H9 (cell line): ENCODE results near the gene TUBA3E. TPM values are rescaled to one million over a fixed set of nuclear protein-coding genes. Genes with fewer than 3 reads are reported as not detected.
"Not testable (repeated sequence)": the region's sequence is repeated elsewhere in the genome, so short reads cannot be mapped to it uniquely, and the experiment has no call there.

ENCODE experiments used
- DNase-seq: peaks from one replicate; pipeline ENCODE4 v3.0.0-alpha.2; 2017
- H2AFZ ChIP-seq: one replicate; pipeline ENCODE4 v1.6.1; 2013; ENCODE audit warnings: mild to moderate bottlenecking, low read length, control low read depth, moderate library complexity
- H2AK5ac ChIP-seq: 2 replicates; pipeline ENCODE4 v1.6.1; 2013; ENCODE audit warnings: low read length, control low read depth, mixed read lengths; ENCODE audit not compliant: insufficient read length
- H2BK120ac ChIP-seq: one replicate; pipeline ENCODE4 v1.6.1; 2013; ENCODE audit warnings: low read depth, mild to moderate bottlenecking, low read length, control low read depth, inconsistent platforms; ENCODE audit not compliant: poor library complexity, severe bottlenecking
- H2BK12ac ChIP-seq: 2 replicates; pipeline ENCODE4 v1.6.1; 2013; ENCODE audit warnings: low read length, control low read depth, mixed read lengths, low read depth; ENCODE audit not compliant: insufficient read length
- H2BK15ac ChIP-seq: 2 replicates; pipeline ENCODE4 v1.6.1; 2013; ENCODE audit warnings: low read depth, low read length, control low read depth
- H2BK20ac ChIP-seq: one replicate; pipeline ENCODE4 v1.6.1; 2013; ENCODE audit warnings: low read depth, mild to moderate bottlenecking, low read length, control low read depth, inconsistent platforms; ENCODE audit not compliant: poor library complexity, severe bottlenecking
- H2BK5ac ChIP-seq: 2 replicates; pipeline ENCODE4 v1.6.1; 2013; ENCODE audit warnings: low read length, control low read depth, mixed read lengths; ENCODE audit not compliant: insufficient read length
- H3K14ac ChIP-seq: 2 replicates; pipeline ENCODE4 v1.6.1; 2013; ENCODE audit warnings: low read length, control low read depth; ENCODE audit not compliant: insufficient read depth
- H3K18ac ChIP-seq: 2 replicates; pipeline ENCODE4 v1.6.1; 2013; ENCODE audit warnings: low read depth, mild to moderate bottlenecking, mixed read lengths, low read length, control low read depth; ENCODE audit not compliant: insufficient read length
- H3K23ac ChIP-seq: 2 replicates; pipeline ENCODE4 v1.6.1; 2013; ENCODE audit warnings: low read length, control low read depth, mixed read lengths, low read depth; ENCODE audit not compliant: insufficient read length
- H3K23me2 ChIP-seq: 2 replicates; pipeline ENCODE4 v1.6.1; 2013; ENCODE audit warnings: low read depth, mild to moderate bottlenecking, mixed read lengths, low read length, control low read depth; ENCODE audit not compliant: insufficient read length, poor library complexity, severe bottlenecking
- H3K27ac ChIP-seq: 2 replicates; pipeline ENCODE4 v1.5.1; 2013; ENCODE audit warnings: low read length, control low read depth, mixed read lengths, low read depth; ENCODE audit not compliant: insufficient read length
- H3K27me3 ChIP-seq: 2 replicates; pipeline ENCODE4 v1.6.1; 2013; ENCODE audit warnings: low read length, control low read depth, inconsistent platforms; ENCODE audit not compliant: insufficient read depth
- H3K4ac ChIP-seq: 2 replicates; pipeline ENCODE4 v1.6.1; 2013; ENCODE audit warnings: low read depth, mild to moderate bottlenecking, control low read depth, inconsistent platforms, low read length, moderate library complexity
- H3K4me1 ChIP-seq: 2 replicates; pipeline ENCODE4 v1.6.1; 2013; ENCODE audit warnings: low read length, control low read depth, inconsistent platforms; ENCODE audit not compliant: insufficient read depth
- H3K4me2 ChIP-seq: 2 replicates; pipeline ENCODE4 v1.6.1; 2013; ENCODE audit warnings: low read length, control low read depth, mixed read lengths; ENCODE audit not compliant: insufficient read length, insufficient read depth
- H3K56ac ChIP-seq: 2 replicates; pipeline ENCODE4 v1.6.1; 2013; ENCODE audit warnings: low read depth, mild to moderate bottlenecking, mixed read lengths, low read length, control low read depth; ENCODE audit not compliant: insufficient read length
- H3K79me1 ChIP-seq: 2 replicates; pipeline ENCODE4 v1.6.1; 2013; ENCODE audit warnings: low read depth, mild to moderate bottlenecking, moderate library complexity, low read length, control low read depth, inconsistent platforms; ENCODE audit not compliant: insufficient read depth, poor library complexity, severe bottlenecking
- H3K79me2 ChIP-seq: 2 replicates; pipeline ENCODE4 v1.6.1; 2013; ENCODE audit warnings: low read length, control low read depth, inconsistent platforms; ENCODE audit not compliant: insufficient read depth
- H3K9ac ChIP-seq: 2 replicates; pipeline ENCODE4 v1.6.1; 2013; ENCODE audit warnings: low read length, control low read depth, mixed read lengths; ENCODE audit not compliant: insufficient read length; ENCODE audit errors: extremely low read depth
- H3K9me3 ChIP-seq: one replicate; pipeline ENCODE4 v1.6.1; 2013; ENCODE audit warnings: low read depth, low read length, inconsistent platforms; ENCODE audit not compliant: control insufficient read depth
- H3T11ph ChIP-seq: one replicate; pipeline ENCODE4 v1.6.1; 2013; ENCODE audit warnings: mild to moderate bottlenecking, low read length, control low read depth, inconsistent platforms
- H4K20me1 ChIP-seq: one replicate; pipeline ENCODE4 v1.6.1; 2013; ENCODE audit not compliant: control insufficient read depth, insufficient read length, insufficient read depth
- H4K5ac ChIP-seq: 2 replicates; pipeline ENCODE4 v1.6.1; 2013; ENCODE audit warnings: low read depth, mild to moderate bottlenecking, mixed read lengths, low read length, control low read depth; ENCODE audit not compliant: insufficient read length
- H4K8ac ChIP-seq: replicated peaks from 2 replicates; pipeline ENCODE4 v1.6.1; 2013; ENCODE audit warnings: low read length, control low read depth, mixed read lengths, low read depth; ENCODE audit not compliant: insufficient read length
- H4K91ac ChIP-seq: 2 replicates; pipeline ENCODE4 v1.6.1; 2013; ENCODE audit warnings: low read depth, mild to moderate bottlenecking, moderate library complexity, mixed read lengths, low read length, control low read depth; ENCODE audit not compliant: insufficient read length
- H3K27ac Mint-ChIP-seq, 3 experiments: 2 replicates in 2 of 3; 3 replicates in 1 of 3; pipeline ENCODE4 v1.8.0; 2020 to 2021; ENCODE audit warnings: mixed read lengths in 3 of 3, mild to moderate bottlenecking in 1 of 3, moderate library complexity in 1 of 3
- H3K27me3 Mint-ChIP-seq: 2 replicates; pipeline ENCODE4 v1.8.0; 2021; ENCODE audit warnings: low read depth, mild to moderate bottlenecking, moderate library complexity, mixed read lengths
- H3K36me3 Mint-ChIP-seq, 3 experiments: 2 replicates in 2 of 3; 3 replicates in 1 of 3; pipeline ENCODE4 v1.8.0; 2020 to 2021; ENCODE audit warnings: low read depth in 3 of 3, mixed read lengths in 3 of 3; ENCODE audit not compliant: insufficient read depth in 1 of 3
- H3K4me1 Mint-ChIP-seq, 2 experiments: 2 replicates each; pipeline ENCODE4 v1.8.0; 2020; ENCODE audit warnings: mixed read lengths in 2 of 2
- H3K4me3 Mint-ChIP-seq, 2 experiments: 2 replicates in 1 of 2; 3 replicates in 1 of 2; pipeline ENCODE4 v1.8.0; 2020 to 2021; ENCODE audit warnings: mild to moderate bottlenecking in 2 of 2, mixed read lengths in 2 of 2, moderate library complexity in 1 of 2
- H3K9me3 Mint-ChIP-seq, 2 experiments: 2 replicates in 1 of 2; 3 replicates in 1 of 2; pipeline ENCODE4 v1.8.0; 2020; ENCODE audit warnings: mild to moderate bottlenecking in 2 of 2, mixed read lengths in 2 of 2, moderate library complexity in 1 of 2
- whole genome bisulfite sequencing: extraction: QIAGEN DNeasy Blood & Tissue Kit; methylation state at CpG from one replicate; pipeline ENCODE4 v1.1.7; 2013; ENCODE audit warnings: missing lambda C conversion rate, low lambda C conversion rate, mixed read lengths; ENCODE audit not compliant: insufficient read length; ENCODE audit errors: extremely low coverage; 5-methylcytosine and 5-hydroxymethylcytosine counted together
- total RNA-seq: library from RNA; stranded (reverse); gene quantifications from 2 replicates; pipeline ENCODE4 v1.2.1, GENCODE V29; 2021

TUBA3E gene
- total RNA-seq, 1 experiment from 2014 or later = 0.26 TPM

DNA sequence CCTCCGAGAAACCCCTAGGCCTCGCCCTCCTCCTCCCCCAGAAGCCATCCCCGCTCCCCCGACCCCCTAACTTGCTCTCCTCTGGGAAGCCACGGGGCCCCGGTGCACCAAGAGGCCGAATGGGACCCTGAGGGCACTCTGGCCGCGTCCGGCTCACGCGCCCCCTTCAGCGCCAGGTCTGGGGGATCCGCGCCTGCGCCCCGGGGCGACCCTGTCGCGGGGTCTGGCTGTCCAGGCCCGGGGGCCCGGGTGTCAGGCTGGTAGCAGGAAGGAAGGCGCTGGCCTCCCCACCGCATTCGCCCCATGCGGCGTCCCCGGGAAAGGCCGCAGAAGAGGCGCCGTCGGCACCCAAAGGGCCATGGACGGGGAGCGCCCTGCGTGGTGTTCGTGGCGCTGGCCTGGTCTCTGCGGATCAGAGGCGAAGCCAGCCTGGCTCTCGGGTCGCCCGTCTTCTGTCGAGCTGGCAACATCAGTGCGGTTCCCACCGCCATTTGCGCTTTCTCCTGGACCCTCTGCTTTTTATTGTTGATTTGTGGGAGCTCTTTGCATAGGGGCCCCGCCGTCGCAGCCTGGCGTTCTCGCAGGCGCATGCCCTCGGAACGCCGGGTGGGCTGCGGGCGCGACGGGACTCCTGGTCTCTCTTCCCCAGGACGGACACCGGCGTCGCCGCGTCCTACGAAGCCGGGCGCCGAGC lies 30.4 kb upstream of the TUBA3E start:
- not testable (repeated sequence) for H2BK5ac ChIP-seq, H3K23me2 ChIP-seq, H2AK5ac ChIP-seq, H3K9ac ChIP-seq, H3K4ac ChIP-seq, H3K9me3 ChIP-seq, H4K20me1 ChIP-seq, H3K4me3 Mint-ChIP-seq, H4K8ac ChIP-seq, H3K18ac ChIP-seq, H3K9me3 Mint-ChIP-seq, H3K27me3 ChIP-seq, H2BK15ac ChIP-seq, H2BK120ac ChIP-seq, H3K4me2 ChIP-seq, H3K79me2 ChIP-seq, H3K79me1 ChIP-seq, H3K23ac ChIP-seq, H3K4me1 ChIP-seq, H3K27ac Mint-ChIP-seq, H2AFZ ChIP-seq, H2BK12ac ChIP-seq, H3K36me3 Mint-ChIP-seq, H2BK20ac ChIP-seq, DNase-seq, H3K27ac ChIP-seq, H3T11ph ChIP-seq, H4K91ac ChIP-seq, H3K14ac ChIP-seq, H3K56ac ChIP-seq, H4K5ac ChIP-seq
- H3K4me1 Mint-ChIP-seq = peaks cover 5 to 17% of the 10 kb centered on the region in 2 experiments
- peaks cover 17% of the 10 kb centered on the region for H3K27me3 Mint-ChIP-seq
- WGBS = no CpG with 5 or more reads among the region's 69 CpGs

DNA sequence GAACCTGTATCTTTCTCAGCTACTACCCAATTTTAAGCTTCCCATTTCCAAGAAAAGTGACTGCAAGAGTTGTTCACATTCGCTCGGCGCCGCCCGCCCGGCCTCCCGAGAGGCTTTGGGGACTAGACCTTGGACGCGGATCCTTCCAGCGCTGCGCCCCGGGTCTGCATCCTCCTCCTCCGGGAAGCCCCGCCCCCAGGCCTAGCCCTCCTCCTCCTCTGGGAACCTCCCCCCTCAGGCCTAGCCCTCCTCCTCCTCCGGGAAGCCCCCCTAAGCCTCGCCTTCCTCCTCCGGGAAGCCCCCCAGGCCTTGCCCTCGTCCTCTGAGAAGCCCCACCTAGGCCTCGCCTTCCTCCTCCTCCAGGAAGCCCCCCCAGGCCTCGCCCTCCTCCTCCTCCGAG lies 29.8 kb upstream of the TUBA3E start:
- peaks cover 17% of the 10 kb centered on the region for H3K27me3 Mint-ChIP-seq
- H3K4me1 Mint-ChIP-seq = peaks cover 5 to 17% of the 10 kb centered on the region in 2 experiments
- not testable (repeated sequence) for H3K4me1 ChIP-seq, H3K9ac ChIP-seq, H3K27ac ChIP-seq, H2AFZ ChIP-seq, H3K4me2 ChIP-seq, H2BK5ac ChIP-seq, H3K4me3 Mint-ChIP-seq, H4K20me1 ChIP-seq, H3K23ac ChIP-seq, H3K14ac ChIP-seq, H4K8ac ChIP-seq, H3K27ac Mint-ChIP-seq, H2AK5ac ChIP-seq, H3K23me2 ChIP-seq, H3K79me1 ChIP-seq, H3K9me3 Mint-ChIP-seq, H2BK15ac ChIP-seq, H3K79me2 ChIP-seq, H3K27me3 ChIP-seq, H2BK120ac ChIP-seq, H3T11ph ChIP-seq, H3K56ac ChIP-seq, H4K91ac ChIP-seq, DNase-seq, H3K18ac ChIP-seq, H3K36me3 Mint-ChIP-seq, H4K5ac ChIP-seq, H2BK20ac ChIP-seq, H3K9me3 ChIP-seq, H3K4ac ChIP-seq, H2BK12ac ChIP-seq
- no CpG with 5 or more reads among the region's 21 CpGs for WGBS
